ENCODE measurements around the gene TSPAN18.
A peak's percentile ranks its signal among the peaks of the same experiment; 100 is the strongest.

Gene TSPAN18, protein sequence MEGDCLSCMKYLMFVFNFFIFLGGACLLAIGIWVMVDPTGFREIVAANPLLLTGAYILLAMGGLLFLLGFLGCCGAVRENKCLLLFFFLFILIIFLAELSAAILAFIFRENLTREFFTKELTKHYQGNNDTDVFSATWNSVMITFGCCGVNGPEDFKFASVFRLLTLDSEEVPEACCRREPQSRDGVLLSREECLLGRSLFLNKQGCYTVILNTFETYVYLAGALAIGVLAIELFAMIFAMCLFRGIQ

DNA sequence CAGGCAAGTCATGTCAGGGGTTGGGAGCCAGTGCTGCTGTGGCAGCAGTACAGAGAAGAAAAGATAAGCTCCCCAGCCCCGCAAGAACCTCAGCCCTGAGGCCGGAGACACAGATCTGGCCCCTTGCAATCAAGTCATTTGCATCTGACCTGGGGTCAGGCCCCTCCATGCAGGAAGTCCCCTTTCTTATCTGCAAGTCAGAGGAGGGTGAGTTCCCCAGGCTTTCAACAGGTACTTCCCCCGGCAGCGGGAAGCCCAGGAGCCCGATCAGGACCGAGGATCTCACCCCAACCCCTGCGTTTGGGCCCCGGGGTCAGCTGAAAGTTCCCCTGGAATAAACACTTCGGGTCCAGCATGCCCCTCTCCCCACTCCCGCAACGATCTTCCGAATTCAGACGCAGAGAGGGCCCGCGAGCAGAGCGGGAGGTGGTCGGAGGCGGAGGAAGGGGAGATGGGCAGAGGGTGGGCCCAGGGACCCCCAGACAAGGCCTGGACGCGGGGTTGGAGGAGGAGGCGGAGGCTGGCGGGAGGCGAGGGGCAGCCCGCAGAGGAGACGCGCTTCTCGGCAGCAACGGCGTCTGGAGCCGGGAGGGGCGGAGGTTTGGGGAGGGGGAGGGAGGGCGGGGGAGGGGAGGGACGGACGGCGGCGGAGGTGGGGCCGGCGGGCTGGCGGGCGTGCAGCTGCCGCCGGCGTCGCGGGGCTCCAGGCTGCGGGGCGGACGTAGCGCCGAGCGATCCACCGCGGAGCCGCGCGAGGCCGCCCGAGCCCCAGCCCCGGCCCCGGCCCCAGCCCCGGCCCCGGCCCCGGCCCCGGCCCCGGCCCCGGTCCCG, at the start of gene TSPAN18:
Gene TSPAN18 (plus strand): TSS at position 680 of the 831 bp plus-strand sequence. CDS start 179,455 bp downstream, outside the sequence.
- peak; percentile 51 for DNase-seq

DNA sequence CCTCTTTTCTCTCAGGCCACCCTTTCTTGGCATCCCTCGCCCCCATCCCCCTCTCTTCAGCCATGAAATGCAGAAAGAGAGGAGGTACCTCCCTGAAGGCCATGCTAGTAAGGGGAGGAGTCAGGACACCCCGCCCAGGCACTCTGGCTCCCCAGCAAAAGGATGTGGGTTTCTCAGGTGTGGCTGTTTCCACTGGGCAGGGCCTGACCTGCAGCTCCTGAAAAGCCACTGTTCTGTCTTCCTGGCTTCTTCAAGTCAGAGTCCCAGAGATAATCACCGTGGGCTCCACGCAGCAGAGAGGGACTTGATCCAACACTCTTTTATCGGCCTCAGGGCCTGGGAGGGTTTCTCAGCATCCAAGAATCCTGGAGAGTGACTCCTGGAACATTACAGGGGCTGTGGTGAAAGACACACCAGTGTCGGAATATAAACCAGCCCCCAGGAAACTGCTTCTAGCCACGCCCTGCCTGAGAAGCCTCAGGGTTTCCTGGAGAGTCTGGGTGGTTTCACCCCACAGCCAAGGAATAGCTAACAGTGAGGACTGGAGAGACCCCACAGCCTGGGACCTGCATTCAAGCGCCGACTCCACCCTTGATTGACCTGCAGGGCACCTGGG, 45.7 kb upstream of the TSPAN18 start:
- DNase-seq, result no peak

DNA sequence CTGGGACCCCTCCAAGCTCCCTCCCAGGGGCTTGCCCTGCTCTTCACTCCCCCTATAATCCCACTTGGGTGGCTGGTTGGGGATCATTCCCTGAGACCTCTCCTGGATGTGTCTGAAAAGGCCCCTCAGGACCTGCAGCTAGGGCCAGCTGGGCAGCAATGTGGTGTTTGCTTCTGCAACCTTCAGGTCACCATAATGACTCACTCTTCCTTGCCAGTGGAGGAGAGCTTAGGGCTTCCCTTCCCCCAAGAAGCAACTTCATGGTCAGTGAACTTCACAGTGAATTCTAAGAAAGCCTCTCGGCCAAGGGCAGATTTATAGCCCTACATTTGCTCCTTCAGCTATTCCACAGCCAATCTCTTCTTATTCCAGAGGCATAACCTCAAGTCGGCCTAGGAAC, 45.1 kb upstream of the TSPAN18 start:
- no peak for DNase-seq

DNA sequence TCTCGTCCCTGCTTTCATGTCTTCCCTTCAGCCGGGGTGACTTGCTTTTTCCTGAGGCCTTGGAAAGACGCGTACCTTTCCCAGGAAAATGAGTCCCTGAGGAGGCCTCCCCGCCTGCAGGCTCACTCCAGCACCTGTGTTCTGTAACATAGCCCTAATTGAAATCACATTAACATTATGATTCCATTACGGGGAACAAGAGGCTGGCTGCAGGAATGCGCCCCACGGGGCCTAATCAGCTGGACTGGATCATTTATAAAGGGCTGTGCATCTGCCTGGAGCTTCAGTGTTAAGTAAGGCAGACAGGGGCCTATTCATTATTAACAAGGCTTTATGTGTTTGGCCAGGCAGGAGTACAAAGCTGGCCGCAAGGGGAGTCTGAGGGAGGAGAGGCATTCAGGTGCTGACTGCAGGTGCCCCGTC, 41.9 kb upstream of the TSPAN18 start:
- peak; percentile 79 for DNase-seq

DNA sequence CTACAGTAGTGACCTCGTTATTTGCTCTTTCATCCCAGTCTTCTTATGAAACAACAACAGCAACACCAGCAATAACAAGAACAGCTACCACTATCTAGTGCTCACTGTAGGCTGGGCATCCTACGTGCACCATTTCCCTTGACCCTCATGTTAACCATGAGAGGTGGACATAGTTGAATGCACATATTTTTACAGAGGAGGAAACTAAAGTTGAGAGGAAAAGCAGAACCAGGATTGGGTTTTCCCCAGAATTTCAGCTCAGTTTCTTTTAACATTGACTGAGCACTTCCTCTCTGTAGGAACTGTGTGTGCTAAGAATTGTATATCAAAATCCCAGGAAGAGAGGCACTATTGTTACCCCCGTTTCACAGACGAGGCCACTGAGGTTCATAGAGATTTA, 39.4 kb upstream of the TSPAN18 start:
- DNase-seq, result no peak

DNA sequence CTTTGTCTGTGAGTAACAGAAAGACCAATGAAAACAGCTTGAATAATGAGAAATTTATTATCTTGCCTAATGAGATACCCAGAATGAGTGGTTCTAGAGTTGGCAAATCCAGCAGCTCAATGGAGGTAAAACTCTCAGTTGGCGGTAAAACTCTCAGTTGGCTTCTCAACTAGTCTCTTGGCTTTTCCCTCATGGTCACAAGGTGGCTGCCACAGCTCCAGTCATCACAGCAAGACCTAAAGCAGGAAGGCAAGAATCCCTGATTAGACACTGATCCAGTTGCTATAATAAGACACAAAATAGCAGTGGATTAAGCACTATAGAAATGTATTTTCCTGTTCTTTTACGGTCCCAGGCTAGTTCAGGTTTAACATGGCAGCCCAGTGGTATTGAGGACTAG, 37.5 kb upstream of the TSPAN18 start:
- no peak for DNase-seq

DNA sequence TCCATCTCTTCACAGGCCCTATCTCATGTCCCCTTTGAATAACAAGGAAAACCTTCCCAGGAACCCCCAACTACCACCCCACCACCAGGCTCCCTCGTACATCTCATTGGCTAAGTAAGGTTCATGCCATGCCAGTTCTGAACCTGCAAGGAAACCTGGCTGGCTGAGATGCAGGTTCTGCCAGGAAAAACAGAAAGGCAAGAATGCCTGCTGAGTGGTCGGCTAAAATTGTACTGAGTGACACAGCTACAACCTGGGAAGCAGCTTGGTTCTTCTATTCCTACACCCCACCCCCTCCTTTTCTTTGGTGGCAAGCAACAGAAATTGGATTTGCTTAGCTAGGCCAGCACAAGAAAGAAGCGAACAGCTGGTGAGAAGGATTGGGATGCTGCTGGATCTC, 36.1 kb upstream of the TSPAN18 start:
- DNase-seq, result no peak

DNA sequence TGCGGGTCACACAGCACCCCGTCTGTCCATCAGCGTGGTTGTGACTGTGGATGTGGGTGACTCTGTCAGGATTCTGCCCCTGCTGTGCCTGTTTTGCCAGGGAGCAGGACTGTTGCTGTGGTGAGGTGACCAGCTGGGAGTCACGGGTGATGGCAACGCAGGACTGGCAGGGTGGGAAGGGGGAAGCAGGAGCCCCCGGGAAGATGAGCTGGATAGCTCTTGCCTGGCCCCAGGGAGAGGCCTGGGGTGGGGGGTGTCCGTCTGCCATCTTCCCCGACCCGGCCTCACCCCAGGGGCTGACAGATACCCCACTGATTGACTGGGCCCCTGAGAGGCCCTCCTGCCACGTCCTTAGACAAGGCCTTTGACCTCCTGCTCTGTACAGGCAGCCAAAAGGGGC, 34.3 kb upstream of the TSPAN18 start:
- DNase-seq, result no peak

DNA sequence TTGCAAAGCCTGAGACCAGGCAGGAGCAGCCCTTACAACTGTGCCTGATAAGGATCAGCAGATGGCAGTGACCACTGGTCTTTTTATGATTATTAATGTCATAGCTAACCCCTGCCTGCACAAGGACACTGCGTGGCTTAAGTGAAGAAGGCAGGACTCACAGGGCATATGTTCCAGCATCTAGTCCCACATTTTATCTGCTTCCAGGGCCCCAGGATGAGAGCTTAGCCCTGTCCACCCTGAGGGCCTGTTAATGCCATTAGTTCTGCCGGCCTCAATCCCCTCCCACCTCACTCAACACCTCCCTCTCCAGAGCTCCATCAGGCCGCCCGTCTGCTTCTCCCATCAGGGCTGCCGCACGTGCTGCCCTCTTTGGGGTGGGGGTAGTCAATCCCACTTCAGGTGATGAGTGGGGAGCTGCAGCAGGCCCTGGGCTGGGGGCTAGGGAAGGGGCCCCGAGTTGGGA, 33.1 kb upstream of the TSPAN18 start:
- no peak for DNase-seq

DNA sequence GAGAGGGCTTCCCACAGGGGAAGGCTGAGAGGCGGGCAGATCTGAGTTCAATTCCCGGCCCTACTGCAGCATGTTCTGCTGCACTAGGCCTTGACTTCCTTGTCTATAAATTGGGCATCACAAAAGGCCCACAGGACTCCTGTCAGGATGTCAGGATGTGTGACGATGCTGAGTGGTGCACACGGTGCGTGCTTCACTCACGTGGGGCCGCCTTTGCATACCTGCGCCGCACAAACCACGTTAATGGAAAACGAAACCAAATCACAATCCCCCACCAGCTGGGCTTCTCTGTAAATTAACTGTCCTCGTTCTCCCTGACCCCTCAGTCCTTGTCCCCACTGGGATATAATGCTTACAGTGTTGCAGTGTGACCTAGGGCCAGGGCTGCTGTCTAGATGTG, 32.3 kb upstream of the TSPAN18 start:
- no peak for DNase-seq

DNA sequence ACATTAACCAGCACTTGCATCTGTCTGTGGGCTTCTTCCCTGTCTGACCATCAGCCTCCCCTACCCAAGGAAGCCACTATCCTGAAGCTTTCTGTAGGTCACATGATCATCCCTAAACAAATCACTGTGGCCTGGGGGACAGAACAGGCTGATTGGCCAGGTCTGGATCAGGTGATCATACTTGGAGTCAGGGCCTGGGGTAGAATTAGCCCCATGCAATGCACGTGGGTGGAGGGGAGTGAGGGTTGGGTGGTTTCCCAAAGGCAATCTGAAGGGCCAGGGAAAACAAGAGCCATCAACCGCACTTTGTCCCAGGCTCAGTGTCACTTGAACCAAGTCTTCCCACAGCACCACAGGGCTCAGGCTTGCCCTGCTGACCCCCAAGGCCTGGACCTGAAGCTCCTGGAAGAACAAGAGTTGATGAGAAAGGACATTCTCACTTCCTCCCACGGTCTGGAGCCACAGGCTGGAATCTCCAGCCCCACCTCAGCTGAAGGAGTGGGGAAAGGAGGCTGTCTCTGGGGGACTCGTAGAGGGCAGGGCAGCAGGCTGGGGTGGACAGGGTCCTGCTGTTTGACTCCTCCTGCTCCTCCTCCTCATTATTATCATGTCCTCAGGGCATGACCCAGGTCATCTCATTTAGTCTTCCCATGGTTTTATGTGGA, 31.5 kb upstream of the TSPAN18 start:
- no peak for DNase-seq

DNA sequence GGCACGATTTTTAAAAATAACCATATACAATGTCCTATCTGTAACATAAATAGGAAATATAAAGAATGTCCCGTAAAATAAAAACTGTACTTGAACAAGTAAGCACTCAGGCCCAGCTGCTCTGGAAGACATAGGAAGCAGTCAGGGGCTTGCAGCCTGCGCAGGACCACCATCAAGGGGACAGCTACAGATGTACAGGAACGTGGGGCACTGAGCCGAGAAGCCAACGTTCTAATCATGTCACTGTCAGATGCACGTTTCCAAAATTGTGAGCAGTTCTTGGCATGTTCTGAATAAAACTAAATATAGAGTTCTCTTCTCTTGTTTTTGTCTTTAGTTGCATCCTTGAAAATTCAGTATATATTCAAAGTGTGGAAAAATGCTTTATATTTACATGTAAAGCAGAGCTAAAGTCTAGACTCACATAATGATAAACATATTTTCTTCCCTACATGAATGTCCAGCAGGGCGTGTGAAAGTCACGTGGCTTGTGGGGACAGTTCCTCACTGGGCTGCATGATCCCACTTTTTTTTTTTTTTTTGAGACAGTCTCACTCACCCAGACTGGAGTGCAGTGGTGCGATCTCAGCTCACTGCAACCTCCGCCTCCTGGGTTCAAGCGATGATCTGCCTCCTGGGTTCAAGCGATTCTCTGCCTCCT, 28.4 kb upstream of the TSPAN18 start:
- DNase-seq, result no peak

DNA sequence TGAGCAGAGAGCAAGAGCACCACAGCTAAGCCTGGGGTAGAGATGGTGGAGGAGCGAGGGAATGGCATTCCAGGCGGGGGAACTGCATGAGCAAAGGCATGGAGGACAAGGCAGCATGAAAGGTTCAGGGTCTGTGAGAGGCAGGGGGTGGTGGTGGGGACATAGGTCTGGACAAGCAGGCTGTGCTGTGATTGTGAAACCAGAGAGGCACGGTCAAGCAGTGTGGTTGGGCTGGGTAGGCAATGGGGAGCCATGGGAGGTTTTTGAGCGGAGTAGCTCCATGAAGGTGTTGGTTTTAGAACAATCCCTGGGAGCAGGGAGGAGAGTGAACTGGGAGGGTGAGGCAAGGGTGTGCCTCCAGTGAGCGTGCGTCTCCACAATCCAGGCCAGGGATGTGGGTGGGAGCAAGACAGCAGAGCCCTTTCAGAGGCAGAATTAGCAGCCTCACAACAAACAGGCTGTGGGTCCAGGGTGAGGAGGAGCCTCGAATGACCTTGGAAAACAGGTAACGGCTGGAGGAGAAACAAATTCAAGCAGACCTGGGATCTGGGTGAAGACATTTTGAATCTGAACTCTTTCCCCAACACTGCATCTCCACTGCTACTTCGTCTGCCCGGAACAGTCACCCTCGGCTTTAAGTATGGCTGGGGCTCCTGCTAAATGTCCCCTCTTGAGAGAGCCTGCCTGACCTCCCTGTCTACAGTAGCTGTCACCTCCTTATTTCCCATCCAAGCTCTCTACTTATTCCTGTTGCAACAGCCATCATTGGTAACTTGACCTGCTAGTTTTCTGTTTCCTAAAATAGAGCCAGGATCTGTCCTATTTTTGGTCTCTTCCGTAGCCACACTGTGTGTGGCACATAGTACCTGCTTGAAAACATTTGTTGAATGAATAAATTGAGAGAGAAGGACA, 27.0 kb upstream of the TSPAN18 start:
- DNase-seq, result no peak

DNA sequence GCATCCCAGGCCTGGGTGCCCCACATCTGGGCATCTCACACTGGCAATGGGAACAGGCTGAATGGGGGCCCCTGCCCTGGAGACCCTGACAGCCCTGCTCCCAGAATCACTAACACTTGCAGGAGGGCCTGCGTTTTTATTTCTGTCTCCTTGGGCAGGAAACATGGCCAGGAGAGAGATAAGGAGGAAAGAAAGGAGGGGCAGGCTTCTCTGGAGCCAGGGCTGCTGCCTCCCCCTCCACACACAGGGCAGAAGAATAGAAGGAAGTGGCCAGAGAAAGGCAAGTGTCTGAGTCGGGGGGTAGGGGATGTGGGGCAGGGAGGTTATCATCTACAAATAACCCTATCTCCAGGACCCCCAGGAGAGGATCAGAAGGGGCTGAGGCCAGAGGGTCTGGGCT, 25.5 kb upstream of the TSPAN18 start:
- DNase-seq, result no peak

DNA sequence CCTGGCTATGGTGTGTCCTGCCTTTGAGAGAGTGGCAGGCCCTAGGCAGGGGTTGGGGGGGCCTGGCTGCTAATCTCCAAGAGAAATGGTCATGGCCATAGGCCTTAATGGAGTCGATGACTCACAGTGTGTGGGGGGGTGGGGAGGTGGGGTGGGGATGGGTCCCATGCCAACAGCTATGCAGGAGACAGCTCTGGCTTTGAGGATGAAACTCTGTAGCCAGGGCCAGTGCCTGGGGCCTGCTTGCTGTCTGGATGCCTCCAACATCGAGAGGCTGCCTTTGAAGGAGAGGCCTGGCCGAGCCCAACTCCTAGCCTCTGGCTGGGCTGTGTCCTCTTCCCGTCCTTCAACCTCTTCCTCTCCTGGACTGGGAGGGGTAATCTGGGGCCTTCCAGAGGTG, 23.9 kb upstream of the TSPAN18 start:
- no peak for DNase-seq

DNA sequence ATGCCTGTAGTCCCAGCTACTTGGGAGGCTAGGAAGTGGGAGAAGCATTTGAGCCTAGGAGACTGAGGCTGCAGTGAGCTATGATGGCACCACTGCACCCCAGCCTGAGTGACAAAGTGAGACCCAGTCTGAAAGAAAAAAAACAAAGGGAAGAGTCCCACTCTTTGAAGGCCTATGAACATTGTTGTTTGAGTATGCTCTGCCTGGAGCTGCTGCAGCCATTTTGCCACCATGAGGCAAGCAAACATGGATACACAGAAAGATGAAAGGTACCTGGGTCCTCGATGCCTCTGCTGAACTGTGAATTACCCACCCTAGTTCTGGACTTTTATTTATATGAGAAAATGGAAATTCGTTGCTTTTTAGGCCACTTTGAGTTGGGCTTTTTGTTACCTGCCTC, 19.7 kb upstream of the TSPAN18 start:
- DNase-seq, result no peak

DNA sequence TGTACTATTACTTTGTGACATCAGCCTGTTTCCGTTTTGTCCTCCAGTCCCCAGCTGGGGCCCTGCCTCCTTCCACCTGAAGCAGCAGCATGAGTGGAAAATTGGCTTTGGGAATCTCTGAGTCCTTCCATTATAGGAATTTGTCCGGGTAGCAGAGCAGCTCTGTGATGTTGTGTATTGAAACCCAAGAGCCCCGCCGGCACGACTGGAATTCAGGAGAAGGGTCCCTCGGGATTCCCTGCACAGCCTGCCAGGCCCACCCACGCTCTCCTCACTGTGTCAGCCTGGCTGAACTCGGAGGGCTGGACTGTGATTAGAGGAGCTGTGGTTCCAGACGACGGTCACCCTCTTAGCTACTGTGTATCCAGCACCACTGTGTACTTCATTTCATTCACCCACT, 18.8 kb upstream of the TSPAN18 start:
- no peak for DNase-seq

DNA sequence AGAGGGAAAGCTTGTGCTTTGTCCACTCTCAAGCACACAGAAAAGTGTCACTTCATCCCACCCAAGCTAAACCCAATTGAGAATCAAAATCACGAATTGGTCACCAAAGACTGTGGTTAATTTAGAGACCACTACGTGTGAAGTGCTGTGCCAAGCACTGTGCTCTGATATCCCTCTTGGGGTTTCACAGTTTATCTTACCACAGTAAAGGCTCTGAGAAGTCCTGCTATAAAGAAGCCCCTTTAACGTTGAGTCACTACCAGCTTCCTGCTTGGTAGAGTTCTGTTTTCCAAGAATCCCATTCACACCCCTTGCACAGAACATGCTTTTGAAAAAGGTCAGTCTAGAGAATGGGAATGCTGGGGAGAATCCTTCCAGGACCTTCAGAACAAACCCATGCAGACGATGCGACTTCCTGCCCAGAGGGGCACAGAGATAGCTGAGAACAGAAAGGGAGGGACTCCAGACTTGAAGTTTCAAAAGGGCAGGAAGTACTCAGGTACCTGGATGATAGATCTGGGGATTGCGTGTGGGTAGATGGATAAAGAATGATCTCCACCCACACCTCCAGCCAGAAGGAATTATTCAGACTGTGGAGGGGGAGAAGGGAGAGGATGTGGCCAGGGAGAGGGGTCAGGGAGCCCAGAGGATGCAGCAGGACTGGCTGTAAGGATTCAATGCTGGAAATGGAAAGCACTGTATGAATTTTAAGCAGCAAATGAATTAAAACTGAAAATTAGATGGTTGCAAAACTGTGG, 18.1 kb upstream of the TSPAN18 start:
- DNase-seq, result no peak

DNA sequence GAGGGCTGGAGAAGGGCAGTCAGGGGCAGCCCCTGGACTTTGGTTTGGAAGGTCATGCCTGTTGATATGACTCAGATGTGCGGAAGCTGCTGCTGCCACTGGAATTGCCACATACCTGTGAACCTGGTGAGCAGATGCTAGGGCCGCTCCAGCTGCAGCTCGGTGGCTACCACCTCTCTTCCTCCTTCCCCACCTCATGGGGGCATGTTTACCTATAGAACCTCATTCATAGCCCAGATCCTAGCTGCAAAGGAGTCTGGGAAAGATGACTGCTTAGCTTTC, 17.5 kb upstream of the TSPAN18 start:
- no peak for DNase-seq

DNA sequence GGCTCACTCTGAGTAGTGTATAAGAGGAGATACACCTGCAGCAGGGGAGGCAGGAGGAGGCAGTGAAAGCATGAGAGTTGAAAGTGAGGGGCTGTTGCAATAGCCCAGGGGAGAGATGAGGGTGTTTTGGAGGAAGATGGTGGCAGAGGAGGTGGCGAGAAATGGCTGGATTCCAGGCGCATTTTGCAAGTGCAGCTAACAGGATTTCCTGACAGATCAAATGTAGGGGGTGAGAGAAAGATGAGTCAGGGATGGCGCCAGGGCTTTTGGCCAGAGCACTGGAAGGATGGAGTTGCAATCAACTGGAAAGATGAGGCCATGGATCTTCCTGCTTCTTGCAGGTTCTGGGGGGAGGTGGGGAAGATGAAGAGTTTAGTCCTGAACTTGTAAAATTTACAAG, 16.8 kb upstream of the TSPAN18 start:
- no peak for DNase-seq

DNA sequence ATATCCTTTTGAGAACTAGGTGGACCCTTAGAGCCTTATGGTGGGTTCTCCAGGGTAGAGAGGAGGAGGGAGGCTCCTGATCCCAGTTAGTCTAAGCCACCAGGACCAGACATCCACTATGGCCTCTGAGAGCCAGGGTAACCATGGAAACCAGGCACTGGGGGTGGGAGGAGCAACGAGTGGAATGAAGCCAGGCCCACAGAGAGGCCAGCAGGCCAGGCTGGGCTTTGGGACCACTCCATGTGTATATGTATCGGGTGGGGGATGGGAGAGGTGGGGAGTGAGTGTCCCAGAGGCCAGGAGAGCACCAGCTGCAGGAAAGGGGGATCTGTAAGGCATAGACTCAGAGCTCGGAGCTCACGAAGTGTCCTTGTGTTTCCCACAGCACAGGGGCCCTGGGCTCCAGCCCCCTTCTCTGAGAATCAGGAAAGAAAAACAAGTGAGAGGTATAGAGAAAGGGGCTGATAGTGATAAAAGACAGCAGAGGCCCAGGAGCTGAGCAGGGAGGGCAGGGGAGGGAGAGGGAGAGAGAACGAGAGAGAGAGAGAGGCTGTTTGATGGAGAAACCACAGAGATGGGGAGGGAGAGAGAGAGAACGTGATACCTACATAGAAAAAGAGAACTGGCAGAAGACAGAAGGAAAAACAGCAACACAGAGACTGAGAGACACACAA, 15.5 kb upstream of the TSPAN18 start:
- DNase-seq, result peak; percentile 26
